BLaER1 (cell line): ENCODE data around the gene COL8A1.

Experiments used
- H3K27ac ChIP-seq: shearing (Covaris generic); formaldehyde crosslinking; 2 replicates; pipeline ENCODE4 v1.8.1; 2022
- H3K27me3 ChIP-seq: shearing (Covaris generic); formaldehyde crosslinking; 2 replicates; pipeline ENCODE4 v1.8.1; 2022
- H3K36me3 ChIP-seq: shearing (Covaris generic); formaldehyde crosslinking; 2 replicates; pipeline ENCODE4 v1.8.1; 2022
- H3K4me1 ChIP-seq: shearing (Covaris generic); formaldehyde crosslinking; 2 replicates; pipeline ENCODE4 v1.8.1; 2022
- H3K4me2 ChIP-seq: shearing (Covaris generic); formaldehyde crosslinking; 2 replicates; pipeline ENCODE4 v1.8.1; 2022
- H3K4me3 ChIP-seq: shearing (Covaris generic); formaldehyde crosslinking; 2 replicates; pipeline ENCODE4 v1.8.1; 2022
- H3K9ac ChIP-seq: shearing (Covaris generic); formaldehyde crosslinking; 2 replicates; pipeline ENCODE4 v1.8.1; 2022
- H3K9me3 ChIP-seq: shearing (Covaris generic); formaldehyde crosslinking; 2 replicates; pipeline ENCODE4 v1.8.1; 2022
- H4K20me1 ChIP-seq: shearing (Covaris generic); formaldehyde crosslinking; 2 replicates; pipeline ENCODE4 v1.8.1; 2022
- Cebpa-rat ChIP-seq: shearing (Covaris generic); IDR thresholded peaks from 2 replicates; pipeline ENCODE4 v1.8.1; 2022

COL8A1 gene

DNA sequence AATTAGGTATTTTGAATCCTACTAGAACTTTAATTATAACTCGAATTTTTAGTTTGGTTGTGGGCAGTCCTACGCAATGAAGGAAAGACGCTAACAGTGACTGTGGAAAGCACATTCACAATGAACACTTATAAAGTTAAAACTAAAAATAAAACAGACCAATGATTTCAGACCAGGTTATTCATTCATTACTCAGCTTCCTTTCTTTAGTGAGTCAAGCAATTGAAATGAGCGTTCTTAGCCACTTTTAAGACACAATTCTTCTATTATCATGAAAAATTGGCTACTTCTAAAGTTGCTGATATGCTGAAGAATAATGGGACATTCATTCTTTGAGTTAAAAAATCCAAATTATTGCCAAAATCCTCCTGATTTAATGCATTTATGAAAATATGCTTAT, 113.3 kb downstream of the COL8A1 start:
- H3K9me3 ChIP-seq = no peaks in the 10 kb centered on the region
- no peaks in the 10 kb centered on the region for H3K4me1 ChIP-seq
- no peaks in the 10 kb centered on the region for H4K20me1 ChIP-seq
- no peak overlapping the region for H3K9ac ChIP-seq
- H3K4me3 ChIP-seq = no peak overlapping the region
- H3K4me2 ChIP-seq = no peak overlapping the region
- H3K27me3 ChIP-seq = no peaks in the 10 kb centered on the region
- H3K27ac ChIP-seq = no peak overlapping the region
- no peak for TF ChIP-seq Cebpa-rat
- no peaks in the 10 kb centered on the region for H3K36me3 ChIP-seq

DNA sequence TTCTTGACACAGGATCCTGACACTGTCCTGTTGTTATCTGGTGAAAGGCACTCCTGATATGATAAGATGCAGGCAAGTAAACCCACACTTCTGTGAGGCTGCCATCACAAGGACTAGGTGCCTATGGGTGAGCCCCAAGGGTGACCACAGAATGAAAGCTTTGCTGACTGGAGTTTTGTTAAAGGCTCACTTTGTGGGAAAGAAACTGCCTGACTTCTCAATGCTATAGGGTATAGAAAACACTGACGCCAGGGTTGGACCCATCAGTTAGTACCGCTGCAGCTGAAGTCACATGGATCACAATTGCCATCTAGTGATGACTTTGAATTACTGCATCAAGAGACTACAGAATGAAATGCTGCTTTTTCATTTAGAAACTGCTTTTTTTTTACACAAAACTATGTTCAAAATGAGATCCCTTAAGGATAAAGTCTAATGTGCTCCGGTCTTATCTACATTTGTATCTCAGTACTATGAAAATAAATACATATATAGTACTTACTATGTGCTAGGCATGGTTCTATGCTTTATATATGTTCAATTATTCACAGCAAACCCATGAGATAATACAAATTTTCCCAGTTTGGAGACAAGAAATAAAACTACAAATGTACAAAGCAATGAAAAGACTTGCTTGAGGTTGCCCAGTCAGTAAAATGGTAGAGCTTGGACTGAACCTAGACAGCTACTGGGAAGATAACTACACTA, 115.0 kb downstream of the COL8A1 start:
- Histone ChIP-seq H3K36me3 (no peaks in the 10 kb centered on the region), H3K27me3 (no peaks in the 10 kb centered on the region), H3K9me3 (no peaks in the 10 kb centered on the region), H3K9ac (no peak overlapping the region), H4K20me1 (no peaks in the 10 kb centered on the region), H3K4me3 (no peak overlapping the region), H3K4me2 (no peak overlapping the region), H3K27ac (no peak overlapping the region), H3K4me1 (no peaks in the 10 kb centered on the region)
- no peak for TF ChIP-seq Cebpa-rat

- no peaks in the 10 kb centered on the region for H3K4me1 ChIP-seq
- no peaks in the 10 kb centered on the region for H3K27me3 ChIP-seq
- TF ChIP-seq Cebpa-rat = no peak
- no peaks in the 10 kb centered on the region for H4K20me1 ChIP-seq
- H3K4me3 ChIP-seq = no peak overlapping the region
- no peaks in the 10 kb centered on the region for H3K36me3 ChIP-seq
- no peak overlapping the region for H3K27ac ChIP-seq
- no peak overlapping the region for H3K4me2 ChIP-seq
- no peaks in the 10 kb centered on the region for H3K9me3 ChIP-seq
- H3K9ac ChIP-seq = no peak overlapping the region
Measured at GRCh38 chr3:99755831-99756230, 117.4 kb downstream of the COL8A1 start.

- no peaks in the 10 kb centered on the region for H3K36me3 ChIP-seq
- H3K27ac ChIP-seq = no peak overlapping the region
- TF ChIP-seq Cebpa-rat = no peak
- no peak overlapping the region for H3K4me2 ChIP-seq
- no peaks in the 10 kb centered on the region for H3K9me3 ChIP-seq
- H3K4me1 ChIP-seq = no peaks in the 10 kb centered on the region
- no peaks in the 10 kb centered on the region for H4K20me1 ChIP-seq
- H3K27me3 ChIP-seq = no peaks in the 10 kb centered on the region
- H3K9ac ChIP-seq = no peak overlapping the region
- H3K4me3 ChIP-seq = no peak overlapping the region
Measured at GRCh38 chr3:99757966-99758365, 119.6 kb downstream of the COL8A1 start.

- no peak overlapping the region for H3K4me2 ChIP-seq
- H4K20me1 ChIP-seq = no peaks in the 10 kb centered on the region
- H3K9ac ChIP-seq = no peak overlapping the region
- H3K4me3 ChIP-seq = no peak overlapping the region
- no peak for TF ChIP-seq Cebpa-rat
- H3K4me1 ChIP-seq = no peaks in the 10 kb centered on the region
- H3K36me3 ChIP-seq = no peaks in the 10 kb centered on the region
- no peaks in the 10 kb centered on the region for H3K9me3 ChIP-seq
- no peaks in the 10 kb centered on the region for H3K27me3 ChIP-seq
- H3K27ac ChIP-seq = no peak overlapping the region
Measured at GRCh38 chr3:99758502-99759177, 120.2 kb downstream of the COL8A1 start.

DNA sequence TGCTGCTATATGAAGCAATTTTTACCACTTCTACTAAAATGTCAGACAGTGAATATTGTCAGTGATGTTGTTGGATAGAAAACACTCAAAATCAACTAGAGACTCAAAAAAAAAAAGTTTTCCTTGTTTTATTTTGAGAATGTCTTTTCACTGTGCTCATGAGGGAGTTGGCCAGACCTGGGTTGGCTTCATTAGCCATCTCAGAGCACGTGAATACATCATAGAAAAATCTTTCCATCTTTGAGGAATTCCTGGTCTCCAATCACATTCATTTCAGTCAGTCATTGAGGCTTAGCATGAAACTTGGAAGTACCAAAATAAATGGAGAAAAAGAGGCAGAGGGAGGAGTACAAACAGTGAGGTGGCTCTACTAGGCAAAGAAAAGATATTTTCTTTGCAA, 121.6 kb downstream of the COL8A1 start:
- Histone ChIP-seq H3K36me3 (no peaks in the 10 kb centered on the region), H3K4me3 (no peak overlapping the region), H3K9ac (no peak overlapping the region), H4K20me1 (no peaks in the 10 kb centered on the region), H3K4me2 (no peak overlapping the region), H3K4me1 (no peaks in the 10 kb centered on the region), H3K27me3 (no peaks in the 10 kb centered on the region), H3K9me3 (no peaks in the 10 kb centered on the region), H3K27ac (no peak overlapping the region)
- TF ChIP-seq Cebpa-rat = no peak

- Histone ChIP-seq H3K4me2 (no peak overlapping the region), H3K9me3 (no peaks in the 10 kb centered on the region), H3K9ac (no peak overlapping the region), H3K4me1 (no peaks in the 10 kb centered on the region), H4K20me1 (no peaks in the 10 kb centered on the region), H3K27me3 (no peaks in the 10 kb centered on the region), H3K4me3 (no peak overlapping the region), H3K27ac (no peak overlapping the region), H3K36me3 (no peaks in the 10 kb centered on the region)
- TF ChIP-seq Cebpa-rat = no peak
Measured at GRCh38 chr3:99760629-99761028, 122.2 kb downstream of the COL8A1 start.

- H3K9ac ChIP-seq = no peak overlapping the region
- no peak for TF ChIP-seq Cebpa-rat
- no peak overlapping the region for H3K4me3 ChIP-seq
- no peaks in the 10 kb centered on the region for H3K9me3 ChIP-seq
- H3K27me3 ChIP-seq = no peaks in the 10 kb centered on the region
- no peaks in the 10 kb centered on the region for H3K4me1 ChIP-seq
- no peak overlapping the region for H3K4me2 ChIP-seq
- H3K27ac ChIP-seq = no peak overlapping the region
- no peaks in the 10 kb centered on the region for H3K36me3 ChIP-seq
- no peaks in the 10 kb centered on the region for H4K20me1 ChIP-seq
Measured at GRCh38 chr3:99761415-99762165, 123.2 kb downstream of the COL8A1 start.

- Histone ChIP-seq H3K4me3 (no peak overlapping the region), H4K20me1 (no peaks in the 10 kb centered on the region), H3K27me3 (no peaks in the 10 kb centered on the region), H3K4me1 (no peaks in the 10 kb centered on the region), H3K4me2 (no peak overlapping the region), H3K36me3 (no peaks in the 10 kb centered on the region), H3K27ac (no peak overlapping the region), H3K9me3 (no peaks in the 10 kb centered on the region), H3K9ac (no peak overlapping the region)
- TF ChIP-seq Cebpa-rat = no peak
Measured at GRCh38 chr3:99762901-99763300, 124.5 kb downstream of the COL8A1 start.

DNA sequence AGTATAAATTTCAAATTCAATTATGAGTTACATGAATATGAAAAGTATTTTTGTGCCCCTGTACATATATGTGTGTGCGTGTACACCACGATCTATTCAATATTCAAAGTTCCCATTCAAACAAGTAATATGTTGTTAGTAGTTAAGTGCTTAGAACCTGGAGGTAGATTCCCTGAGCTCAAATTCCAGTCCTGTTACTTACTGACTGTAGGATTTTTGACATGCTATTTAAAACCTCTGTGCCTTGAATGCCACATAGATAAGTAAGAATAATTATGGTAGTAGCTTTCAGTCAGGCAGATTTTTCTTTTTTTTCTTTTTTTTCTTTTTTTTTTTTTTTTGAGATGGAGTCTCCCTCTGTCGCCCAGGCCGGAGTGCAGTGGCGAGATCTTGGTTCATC, 126.0 kb downstream of the COL8A1 start:
- no peak overlapping the region for H3K4me3 ChIP-seq
- no peaks in the 10 kb centered on the region for H3K4me1 ChIP-seq
- no peak for TF ChIP-seq Cebpa-rat
- H3K9ac ChIP-seq = no peak overlapping the region
- H4K20me1 ChIP-seq = no peaks in the 10 kb centered on the region
- H3K27me3 ChIP-seq = no peaks in the 10 kb centered on the region
- H3K4me2 ChIP-seq = no peak overlapping the region
- H3K27ac ChIP-seq = no peak overlapping the region
- no peaks in the 10 kb centered on the region for H3K9me3 ChIP-seq
- no peaks in the 10 kb centered on the region for H3K36me3 ChIP-seq
